Measurements from ENCODE around the gene PSME1. TPM values are rescaled to one million over a fixed set of nuclear protein-coding genes. Genes with fewer than 3 reads are reported as not detected.

PSME1 gene
- total RNA-seq, 1 donor from 2014 or later = 423 TPM

DNA sequence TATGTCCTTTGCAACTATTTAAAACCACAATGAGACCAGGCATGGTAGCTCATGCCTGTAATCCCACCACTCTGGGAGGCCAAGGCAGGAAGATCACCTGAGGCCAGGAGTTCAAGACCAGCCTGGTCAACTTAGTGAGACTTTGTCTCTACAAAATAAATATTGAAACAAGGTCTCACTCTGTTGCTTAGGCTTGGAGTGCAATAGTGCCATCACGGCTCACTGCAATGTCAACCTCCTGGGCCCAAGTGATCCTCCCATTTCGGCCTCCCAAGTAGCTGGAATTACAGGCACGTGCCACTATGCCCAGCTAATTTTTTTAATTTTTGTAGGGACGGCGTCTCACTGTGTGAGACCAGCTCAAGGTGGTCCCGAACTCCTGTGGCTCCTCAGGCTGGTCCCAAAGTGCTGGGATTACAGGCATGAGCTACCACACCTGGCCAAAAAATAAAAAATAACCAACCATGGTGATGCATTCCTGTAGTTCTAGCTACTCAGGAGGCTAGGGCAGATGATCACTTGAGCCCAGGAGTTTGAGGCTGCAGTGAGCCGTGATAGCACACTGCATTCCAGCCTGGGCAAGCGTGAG, 6.5 kb upstream of the PSME1 start:
- DNase-seq (ENCODE audit: low read depth) = no peak

- no peak for DNase-seq (ENCODE audit: low read depth)
Observed at GRCh38 chr14:24130380-24130716, 5.6 kb upstream of the PSME1 start, which contains the start of gene FITM1. TSS of gene FITM1 (plus strand) at chr14:24130659. CDS start at chr14:24131564, 905 bp downstream.

DNA sequence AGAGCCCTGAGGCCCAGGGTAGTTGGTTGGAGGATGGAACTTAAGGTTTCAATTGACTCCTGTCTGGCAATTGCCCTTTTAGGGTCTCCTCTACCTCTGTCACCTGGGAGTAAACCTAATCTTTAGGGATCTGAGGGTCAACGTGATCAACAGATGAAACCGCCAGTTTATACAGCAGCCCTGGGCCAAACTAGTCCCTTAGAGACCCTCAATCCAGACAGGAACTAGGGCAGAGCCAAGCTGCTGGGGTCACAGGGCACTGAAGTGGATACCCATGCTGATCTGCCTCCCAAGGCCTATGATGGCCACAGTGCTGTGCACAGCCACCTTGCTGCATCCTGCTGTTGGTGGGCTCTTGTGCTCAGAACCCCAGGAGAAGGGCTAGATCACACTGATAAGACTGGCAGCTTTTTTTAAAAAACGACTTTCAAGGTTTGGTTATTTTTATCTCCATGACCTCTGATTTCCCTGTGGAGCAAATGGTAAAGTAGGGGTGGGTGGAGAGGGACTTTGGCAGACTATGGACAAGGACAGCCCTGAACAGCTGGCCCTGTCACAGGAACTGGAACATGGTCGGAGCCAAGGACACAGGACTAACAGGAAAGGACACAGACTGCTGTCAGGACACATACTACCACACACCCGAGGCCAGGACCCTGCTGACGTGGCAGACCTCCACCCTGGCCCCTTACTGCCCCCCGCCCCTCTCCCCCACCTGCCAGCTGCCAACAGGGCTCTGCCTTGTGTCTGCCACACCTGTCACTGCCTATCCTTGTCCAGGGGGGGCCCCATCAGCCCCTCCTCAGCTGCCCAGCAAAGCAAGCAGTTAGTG, 5.1 kb upstream of the PSME1 start:
- DNase-seq (ENCODE audit: low read depth) = peak; percentile 96

DNA sequence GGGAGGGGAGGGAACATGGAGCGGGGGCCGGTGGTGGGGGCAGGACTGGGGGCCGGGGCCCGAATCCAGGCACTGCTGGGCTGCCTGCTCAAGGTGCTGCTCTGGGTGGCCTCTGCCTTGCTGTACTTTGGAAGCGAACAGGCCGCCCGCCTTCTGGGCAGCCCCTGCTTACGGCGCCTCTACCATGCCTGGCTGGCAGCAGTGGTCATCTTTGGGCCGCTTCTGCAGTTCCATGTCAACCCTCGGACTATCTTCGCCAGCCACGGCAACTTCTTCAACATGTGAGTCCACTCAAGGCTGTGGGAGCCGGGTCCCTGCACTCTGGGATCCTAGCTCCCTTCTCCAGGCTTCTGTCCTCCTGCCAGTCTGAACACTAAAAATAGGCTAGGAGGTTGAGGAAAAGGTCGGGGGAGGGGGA, 4.4 kb upstream of the PSME1 start:
- peak; percentile 59 for DNase-seq (ENCODE audit: low read depth)

- DNase-seq (ENCODE audit: low read depth) = no peak
Observed at GRCh38 chr14:24132061-24132685, 3.8 kb upstream of the PSME1 start.

DNA sequence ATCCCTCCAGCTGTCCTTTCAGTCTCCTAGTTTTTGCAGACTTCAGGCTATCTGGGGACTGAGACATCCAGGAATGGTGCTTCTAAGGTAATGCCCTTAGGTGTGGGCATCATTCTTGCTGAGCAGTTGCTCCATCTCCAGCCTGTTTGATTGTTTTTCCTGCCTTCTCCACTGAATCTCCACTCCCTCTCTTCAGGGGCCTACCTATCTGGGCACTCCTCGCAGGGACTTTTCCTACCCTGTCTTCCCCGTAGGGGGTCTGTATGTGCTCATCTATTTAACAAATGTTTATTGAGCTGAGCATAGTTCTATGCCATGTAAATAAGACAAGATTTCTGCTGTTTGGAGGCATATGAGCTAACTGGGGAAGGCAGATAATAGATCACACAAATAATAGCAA, 3.0 kb upstream of the PSME1 start:
- no peak for DNase-seq (ENCODE audit: low read depth)

DNA sequence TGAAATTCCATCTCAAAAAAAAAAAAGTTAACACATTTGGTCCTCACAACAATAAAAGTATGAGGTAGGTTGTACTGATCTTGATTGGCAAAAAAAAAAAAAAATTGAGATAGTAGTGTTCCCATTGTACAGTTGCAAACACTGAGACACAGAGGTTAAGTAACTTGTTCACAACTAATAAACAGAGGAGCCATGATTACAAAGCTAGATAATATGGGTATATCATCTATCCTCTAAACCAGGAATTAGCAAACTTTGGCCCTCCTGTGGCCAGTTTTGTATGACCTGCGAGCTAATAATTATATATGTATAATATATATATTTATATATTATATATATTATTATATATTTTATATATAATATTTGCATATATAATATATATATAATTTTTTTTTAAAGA, 2.3 kb upstream of the PSME1 start:
- no peak for DNase-seq (ENCODE audit: low read depth)

DNA sequence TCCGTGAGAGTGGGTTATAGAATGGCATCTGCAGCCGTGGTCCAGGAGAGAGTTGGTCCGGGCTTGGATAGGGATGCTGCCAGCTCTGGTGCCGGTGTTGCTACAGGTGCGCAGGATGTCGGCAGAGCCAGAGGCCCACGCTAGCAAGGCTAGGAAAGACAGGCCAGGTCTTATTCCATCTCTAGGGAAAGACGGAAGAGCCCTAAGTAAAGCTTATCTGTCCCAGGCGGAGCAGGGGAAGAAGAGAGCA, 485 bp upstream of the PSME1 start:
- DNase-seq (ENCODE audit: low read depth) = peak; percentile 44

- DNase-seq (ENCODE audit: low read depth) = no peak
Observed at GRCh38 chr14:24136684-24137528, 912 bp downstream of the PSME1 start.

- no peak for DNase-seq (ENCODE audit: low read depth)
Observed at GRCh38 chr14:24137529-24138395, 1.8 kb downstream of the PSME1 start.

- DNase-seq (ENCODE audit: low read depth) = no peak
Observed at GRCh38 chr14:24138396-24139271, 2.6 kb downstream of the PSME1 start.

DNA sequence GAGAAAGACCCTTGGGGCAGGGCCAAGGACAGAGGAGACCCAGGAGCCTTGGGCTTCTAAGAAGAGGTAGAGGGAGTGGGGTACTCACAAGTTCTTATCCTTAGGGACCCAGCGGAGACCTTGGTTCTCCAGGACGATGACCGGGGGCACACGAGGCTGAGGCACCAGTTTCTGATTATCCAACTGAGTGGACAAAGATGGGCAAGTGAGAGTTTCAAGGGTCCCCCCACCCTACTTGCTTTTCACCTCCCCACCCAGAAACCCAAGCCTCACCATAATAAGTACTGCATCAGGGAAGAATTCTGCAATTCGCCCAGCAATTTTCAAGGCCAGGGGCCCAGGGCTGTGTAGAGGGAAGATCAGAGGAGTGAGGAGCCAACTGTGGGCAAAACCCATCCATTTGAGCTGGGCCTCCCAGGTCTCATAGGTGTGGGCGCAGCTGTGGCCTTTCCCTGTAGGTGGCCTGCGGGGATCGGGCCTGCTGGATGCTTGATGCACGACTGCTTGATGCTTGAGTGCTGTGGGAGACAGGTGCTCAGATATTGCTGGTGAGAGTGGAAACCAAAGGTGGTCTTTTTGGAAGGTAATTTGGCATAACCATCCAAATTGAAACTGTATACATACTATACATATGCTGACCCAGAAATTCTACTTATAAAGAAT, 3.4 kb downstream of the PSME1 start:
- no peak for DNase-seq (ENCODE audit: low read depth)

DNA sequence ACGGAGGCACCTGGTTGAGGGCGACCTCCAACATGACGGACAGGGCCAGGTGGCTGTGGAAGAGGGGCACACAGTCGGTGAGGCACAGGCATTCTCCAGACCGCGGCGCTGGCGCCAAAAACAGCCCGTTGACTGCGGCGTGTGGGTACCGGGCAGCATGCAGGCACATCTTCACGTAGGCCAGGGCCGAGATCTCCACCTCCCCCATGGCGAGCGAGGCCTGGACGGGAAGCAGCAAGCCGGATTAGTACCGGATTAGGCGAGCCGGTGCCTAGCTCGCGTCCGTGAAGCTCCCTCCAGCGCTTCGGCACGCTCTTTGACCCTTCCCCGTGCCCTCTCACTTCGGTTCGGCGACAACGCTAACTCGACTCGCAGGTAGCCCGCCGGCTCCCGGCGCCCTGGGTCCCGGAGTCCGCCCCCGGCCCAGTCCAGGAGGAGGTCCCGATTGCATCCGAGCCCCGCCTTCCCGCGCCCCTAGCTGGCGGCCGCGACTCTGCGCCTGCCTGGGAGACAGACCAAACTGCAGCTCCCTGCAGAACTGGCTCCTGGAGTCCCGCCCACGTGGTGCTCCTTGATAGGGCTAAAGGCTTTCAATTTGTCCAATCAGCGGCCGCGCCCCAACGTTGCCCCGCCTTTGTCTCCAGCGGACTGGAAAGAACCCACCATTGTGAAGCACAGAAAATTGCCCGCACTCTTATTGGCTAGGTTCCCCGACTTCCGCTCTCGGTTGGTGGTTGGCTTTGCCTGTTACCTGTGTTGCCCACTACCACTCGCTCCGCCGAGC, 5.3 kb downstream of the PSME1 start, which contains the start of gene EMC9:
EMC9 (minus strand) TSS at position 495 of the 784 bp plus-strand sequence; CDS start at position 208, 287 bp downstream.
- peak; percentile 100 for DNase-seq (ENCODE audit: low read depth)

DNA sequence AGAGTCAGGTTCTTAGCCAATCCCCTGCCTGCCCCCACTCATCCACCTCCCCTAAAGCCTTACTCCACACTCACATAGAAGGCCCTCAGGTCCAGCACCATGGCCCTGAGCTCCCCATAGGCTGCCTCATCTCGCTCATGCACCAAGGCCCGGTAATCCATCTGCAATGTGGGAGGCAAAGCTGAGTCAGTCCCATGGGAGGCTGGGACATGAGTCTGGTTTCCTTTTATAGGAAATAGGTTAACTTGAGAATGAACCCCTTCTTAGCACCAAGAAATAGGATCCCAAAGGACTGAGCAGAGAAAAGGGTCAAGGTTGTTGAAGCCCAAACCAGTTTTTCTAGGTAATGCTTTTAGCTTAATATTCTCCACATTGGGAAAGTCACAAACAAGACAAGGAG, 7.5 kb downstream of the PSME1 start:
- peak; percentile 57 for DNase-seq (ENCODE audit: low read depth)

DNA sequence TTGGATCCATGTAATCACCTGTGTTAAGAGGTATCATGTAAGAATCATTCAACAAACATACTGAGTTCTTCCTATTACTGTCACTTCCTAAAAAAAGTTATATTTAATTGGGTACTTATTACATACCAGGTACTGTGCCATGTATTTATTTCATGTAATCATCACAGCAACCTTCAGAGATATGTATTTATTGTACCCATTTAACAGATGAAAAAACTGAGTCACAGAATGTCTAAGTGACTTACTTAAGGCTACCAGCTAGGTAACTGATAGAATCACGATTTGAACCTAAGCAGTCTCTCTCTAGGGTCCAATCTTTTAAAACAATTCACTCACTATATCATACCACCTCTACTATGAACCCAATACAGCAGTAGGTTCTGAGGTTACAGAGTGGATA, 8.5 kb downstream of the PSME1 start:
- DNase-seq (ENCODE audit: low read depth) = no peak

- DNase-seq (ENCODE audit: low read depth) = no peak
Observed at GRCh38 chr14:24145219-24145618, 9.2 kb downstream of the PSME1 start.

GRCh38 chr14:24145690-24146452, 9.9 kb downstream of the PSME1 start:
- no peak for DNase-seq (ENCODE audit: low read depth)

All from myocyte (in vitro differentiated cells).